Stomach (tissue), 9 donors: ENCODE measurements around the gene GPR183. TPM values are rescaled to one million over a fixed set of nuclear protein-coding genes. Genes with fewer than 3 reads are reported as not detected.
A peak's percentile ranks its signal among the peaks of the same experiment; 100 is the strongest.

Experiments used
- DNase-seq, 2 donors: peaks; one replicate each; pipeline versions ENCODE4 v3.0.0 to v3.0.0-alpha.2; 2013 to 2019
- H3K27ac ChIP-seq, 5 donors: fragments of 200-600 bp in 4 of 5; sonication (generic) in 4 of 5; one replicate each; pipeline ENCODE4 v1.5.1; 2013 to 2019; ENCODE audit warnings: mild to moderate bottlenecking in 1 of 5, moderate library complexity in 1 of 5
- H3K27me3 ChIP-seq, 3 donors: fragments of 200-600 bp; sonication (generic); one replicate each; pipeline ENCODE4 v1.5.1; 2017 to 2019; ENCODE audit warnings: mixed run types in 1 of 3
- H3K36me3 ChIP-seq, 4 donors: fragments of 200-600 bp; sonication (generic); 1 replicate in 3 of 4; 2 replicates in 1 of 4; pipeline ENCODE4 v1.5.1; 2016 to 2019
- H3K4me1 ChIP-seq, 4 donors: fragments of 200-600 bp; sonication (generic); one replicate each; pipeline ENCODE4 v1.5.1; 2016 to 2019
- H3K4me3 ChIP-seq, 4 donors: fragments of 200-600 bp; sonication (generic) in 3 of 4; one replicate each; pipeline ENCODE4 v1.5.1; 2016 to 2019; ENCODE audit warnings: mild to moderate bottlenecking in 1 of 4
- H3K9me3 ChIP-seq, 4 donors: fragments of 200-600 bp; sonication (generic); one replicate each; pipeline ENCODE4 v1.5.1; 2016 to 2019
- EP300 ChIP-seq: sonication (generic); formaldehyde crosslinking; IDR thresholded peaks from one replicate; pipeline ENCODE4 v1.6.1; 2017; ENCODE audit warnings: antibody characterized with exemption
- POLR2A ChIP-seq, 4 donors: fragments of 450-650 bp; IDR thresholded peaks; one replicate each; pipeline ENCODE4 v1.6.1; 2016; ENCODE audit warnings: antibody characterized with exemption in 4 of 4, control low read depth in 2 of 4, mild to moderate bottlenecking in 1 of 4, moderate library complexity in 1 of 4
- POLR2AphosphoS5 ChIP-seq, 3 donors: sonication (generic); formaldehyde crosslinking; IDR thresholded peaks; one replicate each; pipeline ENCODE4 v1.6.1; 2016; ENCODE audit warnings: antibody characterized with exemption in 3 of 3
- WGBS, 5 donors: extraction: QIAGEN DNeasy Blood & Tissue Kit in 3 of 5; methylation state at CpG; one replicate each; pipeline versions ENCODE4 v1.1.5 to v1.1.7; 2013 to 2018; 5-methylcytosine and 5-hydroxymethylcytosine counted together
- intact Hi-C: fragments of 100-400 bp; cut with DNase I; formaldehyde crosslinking; loops from one replicate; pipeline ENCODE4 v1.15.1; 2023; ENCODE audit warnings: low total_unique reads
- polyA plus RNA-seq, 3 donors: library from polyadenylated mRNA; stranded (reverse); fragments of 200-250 nt; gene quantifications; one replicate each; pipeline ENCODE4 v1.2.3, GENCODE V29; 2013
- total RNA-seq, 5 donors: library from RNA; depleted of rRNA; stranded (reverse); fragments of >200 nt; gene quantifications; one replicate each; pipeline versions ENCODE4 v1.1.0 to v1.2.3, GENCODE V29; 2014 to 2016
- TF ChIP-seq, protein P1 (sequence below), 7 experiments: fragments of 450-650 bp in 4 of 7; fragments of 200-600 bp in 3 of 7; sonication (generic) in 3 of 7; IDR thresholded peaks; one replicate each; pipeline ENCODE4 v1.5.1; 2016 to 2019; ENCODE audit warnings: antibody characterized with exemption in 7 of 7, control low read depth in 2 of 7, mild to moderate bottlenecking in 1 of 7
- donor health status: healthy with polysubstance abuse.
- donor health status: Bipolar disorder and iron deficiency.
- donor health status: healthy.

The GPR183 gene
- total and polyA plus RNA-seq, 8 donors = 0.58 to 24.4 (median 9.6) TPM

- Histone ChIP-seq H3K4me1 (peaks cover 17 to 71% (median 42%) of the 10 kb centered on the region in 4 donors), H3K27me3 (no peaks in the 10 kb centered on the region), H3K9me3 (no peaks in the 10 kb centered on the region), H3K36me3 (peaks cover 0 to 4% (median 2%) of the 10 kb centered on the region in 4 donors), H3K27ac (peak overlapping the region in 2 of 5 donors; percentile 1 to 40), H3K4me3 (no peak overlapping the region)
- 56 to 89% (median 82%) methylated on average over 2 of the region's 2 CpGs for WGBS, 5 donors
- TF ChIP-seq POLR2AphosphoS5 (IDR thresholded peaks at IDR 0.05) (no peak), EP300 (no peak), POLR2A (IDR thresholded peaks at IDR 0.05) (no peak)
- TF ChIP-seq, protein P1, sequence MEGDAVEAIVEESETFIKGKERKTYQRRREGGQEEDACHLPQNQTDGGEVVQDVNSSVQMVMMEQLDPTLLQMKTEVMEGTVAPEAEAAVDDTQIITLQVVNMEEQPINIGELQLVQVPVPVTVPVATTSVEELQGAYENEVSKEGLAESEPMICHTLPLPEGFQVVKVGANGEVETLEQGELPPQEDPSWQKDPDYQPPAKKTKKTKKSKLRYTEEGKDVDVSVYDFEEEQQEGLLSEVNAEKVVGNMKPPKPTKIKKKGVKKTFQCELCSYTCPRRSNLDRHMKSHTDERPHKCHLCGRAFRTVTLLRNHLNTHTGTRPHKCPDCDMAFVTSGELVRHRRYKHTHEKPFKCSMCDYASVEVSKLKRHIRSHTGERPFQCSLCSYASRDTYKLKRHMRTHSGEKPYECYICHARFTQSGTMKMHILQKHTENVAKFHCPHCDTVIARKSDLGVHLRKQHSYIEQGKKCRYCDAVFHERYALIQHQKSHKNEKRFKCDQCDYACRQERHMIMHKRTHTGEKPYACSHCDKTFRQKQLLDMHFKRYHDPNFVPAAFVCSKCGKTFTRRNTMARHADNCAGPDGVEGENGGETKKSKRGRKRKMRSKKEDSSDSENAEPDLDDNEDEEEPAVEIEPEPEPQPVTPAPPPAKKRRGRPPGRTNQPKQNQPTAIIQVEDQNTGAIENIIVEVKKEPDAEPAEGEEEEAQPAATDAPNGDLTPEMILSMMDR (IDR thresholded peaks at IDR 0.05) = no peak
- intact Hi-C loops = no loop called here
- DNase-seq = no peak
These were observed 19.1 kb downstream of the GPR183 start for GRCh38 chr13:99288089-99288488.

GRCh38 chr13:99287551-99287950 lies 19.6 kb downstream of the GPR183 start:
- TF ChIP-seq, protein P1 (IDR thresholded peaks at IDR 0.05) = no peak
- no peak for TF ChIP-seq EP300
- TF ChIP-seq POLR2A (IDR thresholded peaks at IDR 0.05) = no peak
- no peak for TF ChIP-seq POLR2AphosphoS5 (IDR thresholded peaks at IDR 0.05)
- H3K36me3 ChIP-seq = peaks cover 0 to 4% (median 0%) of the 10 kb centered on the region in 4 donors
- no peaks in the 10 kb centered on the region for H3K9me3 ChIP-seq
- no peak for DNase-seq
- WGBS, 5 donors = 69 to 94% (median 83%) methylated on average over 3 to 4 of the region's 4 CpGs
- H3K27me3 ChIP-seq = no peaks in the 10 kb centered on the region
- H3K4me1 ChIP-seq = peaks cover 17 to 76% (median 46%) of the 10 kb centered on the region in 4 donors
- intact Hi-C loops = no loop called here
- no peak overlapping the region for H3K4me3 ChIP-seq
- peak overlapping the region in 1 of 5 donors; percentile 40 for H3K27ac ChIP-seq

- 59 to 66% (median 62%) methylated on average over 10 of the region's 10 CpGs for WGBS, 5 donors
- H3K4me3 ChIP-seq = no peak overlapping the region
- intact Hi-C loops = no loop called here
- DNase-seq = peak in 1 of 2 donors; percentile 56
- TF ChIP-seq POLR2AphosphoS5 (IDR thresholded peaks at IDR 0.05) = no peak
- no peak for TF ChIP-seq POLR2A (IDR thresholded peaks at IDR 0.05)
- TF ChIP-seq EP300 = no peak
- TF ChIP-seq, protein P1 (IDR thresholded peaks at IDR 0.05) = no peak
- no peaks in the 10 kb centered on the region for H3K27me3 ChIP-seq
- H3K9me3 ChIP-seq = no peaks in the 10 kb centered on the region
- H3K4me1 ChIP-seq = peaks cover 22 to 91% (median 55%) of the 10 kb centered on the region in 4 donors
- H3K36me3 ChIP-seq = peaks cover 0 to 4% (median 0%) of the 10 kb centered on the region in 4 donors
- H3K27ac ChIP-seq = peak overlapping the region; percentile 2 to 74 (median 41)
These were observed 21.6 kb downstream of the GPR183 start for GRCh38 chr13:99285432-99286182.

DNA sequence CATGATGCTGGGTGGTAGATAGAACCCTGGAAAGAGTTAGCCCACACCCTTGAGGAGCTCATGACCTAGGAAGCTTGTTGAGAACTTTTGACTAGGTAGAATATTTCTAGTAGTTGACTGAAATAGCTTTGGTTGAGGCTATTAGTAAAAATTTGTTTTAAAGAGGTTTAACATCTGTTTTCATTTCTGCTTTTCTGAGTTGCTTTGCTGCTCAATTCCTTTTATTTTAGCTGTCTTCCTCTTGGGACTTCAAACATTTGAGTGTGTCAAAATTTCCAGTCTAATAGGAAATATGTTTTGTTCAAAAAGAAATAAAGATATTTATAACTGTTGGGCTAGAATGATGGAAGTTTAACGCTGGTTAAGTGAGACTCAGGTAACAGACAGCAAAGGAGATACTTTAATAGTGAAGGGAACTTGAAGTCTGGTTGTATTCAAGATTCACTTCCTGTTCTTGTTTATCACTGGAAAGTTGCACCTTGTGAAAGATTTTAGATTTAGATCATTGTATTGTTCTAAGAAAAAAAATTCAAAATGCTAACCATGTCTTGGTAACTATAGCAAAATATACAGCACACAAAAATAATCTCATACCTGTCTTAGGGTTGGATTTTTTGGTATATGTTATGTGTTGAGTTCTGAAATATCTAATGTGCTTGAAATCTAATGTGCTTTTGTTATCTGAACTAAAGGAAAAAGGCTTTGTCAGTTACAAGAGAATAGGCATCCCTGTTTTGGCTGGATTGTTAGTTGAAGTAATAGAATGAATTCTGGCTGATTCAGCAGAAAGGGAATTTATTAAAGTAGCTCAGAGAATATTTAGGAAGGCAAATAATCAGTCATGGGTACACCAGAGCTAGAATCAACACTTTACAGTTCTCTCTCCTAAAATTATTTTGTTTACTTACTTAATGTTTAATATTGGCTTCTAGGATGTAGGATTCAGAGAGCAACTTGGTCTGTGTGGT lies 24.7 kb downstream of the GPR183 start:
- WGBS, 5 donors = 47 to 74% (median 70%) methylated on average over 1 of the region's 1 CpG
- no peak overlapping the region for H3K4me3 ChIP-seq
- intact Hi-C loops = no loop called here
- TF ChIP-seq, protein P1 (IDR thresholded peaks at IDR 0.05) = no peak
- TF ChIP-seq EP300 = no peak
- TF ChIP-seq POLR2A (IDR thresholded peaks at IDR 0.05) = no peak
- TF ChIP-seq POLR2AphosphoS5 (IDR thresholded peaks at IDR 0.05) = no peak
- H3K36me3 ChIP-seq = peaks cover 0 to 12% (median 0%) of the 10 kb centered on the region in 4 donors
- DNase-seq = no peak
- H3K27me3 ChIP-seq = no peaks in the 10 kb centered on the region
- peak overlapping the region in 4 of 5 donors; percentile 65 to 80 (median 72) for H3K27ac ChIP-seq
- peaks cover 17 to 80% (median 41%) of the 10 kb centered on the region in 4 donors for H3K4me1 ChIP-seq
- H3K9me3 ChIP-seq = no peaks in the 10 kb centered on the region
